ENCODE results near the gene ASB10. TPM values are rescaled to one million over a fixed set of nuclear protein-coding genes. Genes with fewer than 3 reads are reported as not detected.
A peak's percentile ranks its signal among the peaks of the same experiment; 100 is the strongest.

The ASB10 gene
- total and polyA plus RNA-seq, 2 of the 8 experiments (the other 6 are each of a cell fraction or from before 2014, with no cell fraction given), result not detected

DNA sequence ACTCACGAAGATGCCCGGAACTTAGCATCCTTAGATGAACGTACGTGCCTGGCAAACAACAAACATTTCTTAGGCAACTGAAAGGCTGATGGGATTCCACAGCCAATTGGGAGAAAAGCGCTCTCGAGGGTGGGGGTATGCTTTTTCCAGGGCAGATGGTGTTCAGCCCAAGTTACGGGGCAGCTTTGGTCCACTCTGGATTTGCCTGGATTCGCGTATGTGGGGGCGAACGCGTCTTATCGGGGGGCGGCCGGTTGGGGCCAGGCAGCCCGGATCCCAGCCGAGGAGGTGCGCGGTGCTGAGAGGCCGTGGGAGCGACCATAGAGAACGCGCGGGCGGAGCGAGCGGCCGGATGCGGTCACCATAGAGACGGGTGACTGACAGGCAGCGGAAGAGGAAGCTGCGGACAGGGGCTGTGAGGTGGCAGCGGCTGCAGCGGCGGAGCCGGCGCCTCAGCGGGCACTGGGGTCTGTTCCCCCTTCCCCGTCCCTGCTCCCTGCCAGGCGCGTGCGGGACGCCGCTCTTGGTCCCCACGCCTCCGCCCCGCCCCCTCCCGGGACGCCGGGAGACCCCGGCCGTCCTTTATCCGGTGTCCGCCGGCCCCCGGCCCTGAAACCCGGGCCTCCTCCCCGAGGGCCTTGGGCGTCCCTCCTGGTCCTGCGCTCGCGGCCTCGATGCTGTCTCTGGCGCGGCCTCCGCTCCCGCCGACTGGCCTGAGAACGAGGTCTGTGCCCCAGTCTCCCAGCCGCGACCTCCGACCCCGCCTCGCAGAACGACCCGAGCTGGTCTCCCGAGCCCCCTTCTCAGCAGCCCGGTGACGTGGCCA is 45.3 kb upstream of the ASB10 start, which contains the start of gene CHPF2 (continued):
- TF ChIP-seq HDAC2 (IDR thresholded peaks at IDR 0.05; ENCODE audit: borderline replicate concordance in 1 of 2, low read depth in 2 of 2, low read length in 2 of 2), result 0 out of 4 replicates have a peak, but pooled peaks of 1 of the 2 experiments have one; percentile 67
- 0 out of 4 replicates have a peak, but pooled peaks have one; percentile 18 to 52 for TF ChIP-seq SIN3A (conservative IDR thresholded peaks at IDR 0.05 in 1 of 2, IDR thresholded peaks at IDR 0.05 in 1 of 2; ENCODE audit: low read depth in 1 of 2, low read length in 2 of 2)
- TF ChIP-seq BACH1 (IDR thresholded peaks at IDR 0.05; ENCODE audit: low read length), result peak; percentile 36; the same call in 1 of the 2 replicates
- TF ChIP-seq GABPA (IDR thresholded peaks at IDR 0.05; ENCODE audit: borderline replicate concordance, insufficient read depth, low read length), result peak; percentile 78; the same call in 1 of the 2 replicates
- TF ChIP-seq RNF2 (IDR thresholded peaks at IDR 0.05; ENCODE audit: borderline replicate concordance, low read depth, low read length, missing control alignments, poor library complexity, severe bottlenecking), result no peak
- peak; percentile 62; the same call in 1 of the 2 replicates for TF ChIP-seq POLR2AphosphoS5 (IDR thresholded peaks at IDR 0.05; ENCODE audit: low read depth, low read length)
- 0 out of 2 replicates have a peak, but pooled peaks have one; percentile 2 for TF ChIP-seq YY1 (IDR thresholded peaks at IDR 0.05; ENCODE audit: low read depth, low read length)
- TF ChIP-seq CTBP2 (IDR thresholded peaks at IDR 0.05; ENCODE audit: borderline replicate concordance, insufficient read depth, insufficient read length, low read length), result no peak
